ENCODE data around the gene CYP2E1. TPM values are rescaled to one million over a fixed set of nuclear protein-coding genes. Genes with fewer than 3 reads are reported as not detected.
A peak's percentile ranks its signal among the peaks of the same experiment; 100 is the strongest.

Gene CYP2E1
- polyA plus RNA-seq, 1 of the 3 experiments (the other 2 are of a cell fraction), result 0.61 TPM

DNA sequence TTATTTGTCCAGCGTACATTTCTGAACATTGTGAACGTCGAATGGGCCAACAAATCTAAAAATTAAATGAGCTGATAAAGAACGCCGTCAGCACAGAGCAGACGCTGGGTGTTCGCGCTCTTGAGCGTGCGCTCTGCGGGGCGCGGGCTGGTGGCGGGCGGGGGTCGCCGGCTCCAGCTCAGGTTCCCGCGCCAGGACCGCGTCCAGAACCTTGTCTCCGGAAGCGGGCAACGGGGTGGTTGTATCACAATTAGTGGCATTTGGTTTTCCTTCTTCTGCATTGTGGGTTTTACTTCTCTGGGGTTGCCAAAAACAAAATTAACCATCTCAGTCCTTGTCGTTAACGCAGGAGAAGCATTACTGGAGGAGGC lies 2.4 kb downstream of the CYP2E1 start:
- TF ChIP-seq POLR2AphosphoS5 (IDR thresholded peaks at IDR 0.05; ENCODE audit: low read depth, low read length), result no peak
- TF ChIP-seq NFIC (IDR thresholded peaks at IDR 0.05; ENCODE audit: borderline replicate concordance), result no peak
- no peak for TF ChIP-seq GABPA (IDR thresholded peaks at IDR 0.05; ENCODE audit: low read depth)
- no peak for TF ChIP-seq JUND (IDR thresholded peaks at IDR 0.05)
- no peak for TF ChIP-seq FOSL2 (IDR thresholded peaks at IDR 0.05; ENCODE audit: borderline replicate concordance, low read depth)
- no peak for TF ChIP-seq RFX5 (IDR thresholded peaks at IDR 0.05; ENCODE audit: low read length)
- TF ChIP-seq SIN3A (IDR thresholded peaks at IDR 0.05; ENCODE audit: borderline replicate concordance, low read depth, low read length), result no peak
- TF ChIP-seq NRF1 (IDR thresholded peaks at IDR 0.05; ENCODE audit: low read depth, low read length), result no peak
- TF ChIP-seq, protein P1, sequence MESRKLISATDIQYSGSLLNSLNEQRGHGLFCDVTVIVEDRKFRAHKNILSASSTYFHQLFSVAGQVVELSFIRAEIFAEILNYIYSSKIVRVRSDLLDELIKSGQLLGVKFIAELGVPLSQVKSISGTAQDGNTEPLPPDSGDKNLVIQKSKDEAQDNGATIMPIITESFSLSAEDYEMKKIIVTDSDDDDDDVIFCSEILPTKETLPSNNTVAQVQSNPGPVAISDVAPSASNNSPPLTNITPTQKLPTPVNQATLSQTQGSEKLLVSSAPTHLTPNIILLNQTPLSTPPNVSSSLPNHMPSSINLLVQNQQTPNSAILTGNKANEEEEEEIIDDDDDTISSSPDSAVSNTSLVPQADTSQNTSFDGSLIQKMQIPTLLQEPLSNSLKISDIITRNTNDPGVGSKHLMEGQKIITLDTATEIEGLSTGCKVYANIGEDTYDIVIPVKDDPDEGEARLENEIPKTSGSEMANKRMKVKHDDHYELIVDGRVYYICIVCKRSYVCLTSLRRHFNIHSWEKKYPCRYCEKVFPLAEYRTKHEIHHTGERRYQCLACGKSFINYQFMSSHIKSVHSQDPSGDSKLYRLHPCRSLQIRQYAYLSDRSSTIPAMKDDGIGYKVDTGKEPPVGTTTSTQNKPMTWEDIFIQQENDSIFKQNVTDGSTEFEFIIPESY (IDR thresholded peaks at IDR 0.05; ENCODE audit: borderline replicate concordance, low read depth), result no peak
- TF ChIP-seq FOXJ3 (CRISPR knock-in tag; IDR thresholded peaks at IDR 0.05), result no peak
- no peak for TF ChIP-seq MXI1 (IDR thresholded peaks at IDR 0.05; ENCODE audit: low read depth, low read length)
- no peaks in the 10 kb centered on the region for H3K9me2 ChIP-seq
- DNase-seq, result no peak
- H3K27ac ChIP-seq (ENCODE audit: low read depth in 2 of 2, low read length in 1 of 2), result no peak overlapping the region
- no peaks in the 10 kb centered on the region for H3K36me3 ChIP-seq (replicated peaks in 1 of 2; ENCODE audit: control insufficient read depth in 1 of 2, insufficient read depth in 2 of 2, low read length in 1 of 2)
- no peaks in the 10 kb centered on the region for H3F3A ChIP-seq (replicated peaks; ENCODE audit: insufficient read depth)
- peaks cover 61% of the 10 kb centered on the region; the same call in 1 of the 2 replicates for H3K27me3 ChIP-seq (ENCODE audit: insufficient read depth)
- no peak overlapping the region for H3K9ac ChIP-seq
- POLR2A ChIA-PET, result no interaction called here
- CTCF ChIA-PET, result interaction anchor here (0.8 to 1.4 kb wide), 3 partner anchors 10 to 200 kb away, joined by 3 read pairs; no protein-coding TSS in a partner anchor
- H4K20me1 ChIP-seq (ENCODE audit: insufficient read depth), result no peaks in the 10 kb centered on the region
- no peaks in the 10 kb centered on the region; a peak in 1 of 4 replicates for H3K4me1 ChIP-seq (ENCODE audit: control insufficient read depth in 1 of 2, insufficient read depth in 2 of 2, low read depth in 1 of 2, low read length in 1 of 2)
- H3K9me3 ChIP-seq, result no peaks in the 10 kb centered on the region
- H2AFZ ChIP-seq (ENCODE audit: low read depth), result no peak overlapping the region; the same call in 1 of the 2 replicates
- no peaks in the 10 kb centered on the region for H3K79me2 ChIP-seq (ENCODE audit: insufficient read depth)
- peak overlapping the region; percentile 28; the same call in 1 of the 2 replicates for H3K4me2 ChIP-seq
- 31% methylated on average over 26 of the region's 26 CpGs for WGBS (ENCODE audit: low lambda C conversion rate)
- H3K4me3 ChIP-seq (ENCODE audit: low read depth in 2 of 2, low read length in 1 of 2), result no peak overlapping the region

DNA sequence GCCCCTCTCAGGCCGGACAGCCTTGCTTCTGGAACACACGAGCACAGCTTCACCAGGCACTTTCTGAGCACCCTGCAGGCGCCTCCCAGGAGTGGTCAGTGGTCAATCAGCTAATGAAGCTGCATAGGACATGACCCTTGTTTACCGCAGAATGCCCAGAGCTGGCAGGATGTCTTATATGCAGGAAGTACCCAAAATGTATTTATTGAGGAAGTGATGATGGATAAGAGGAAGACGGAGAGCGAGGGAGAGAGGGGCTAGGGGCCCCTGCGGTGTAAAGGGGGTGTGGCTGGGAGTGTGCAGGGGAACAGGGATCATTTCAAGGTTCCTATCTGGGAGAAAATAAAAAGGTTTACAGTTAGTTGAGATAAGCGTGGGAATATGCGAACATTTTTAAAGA lies 3.3 kb downstream of the CYP2E1 start:
- no peak overlapping the region for H3K9ac ChIP-seq
- no peaks in the 10 kb centered on the region for H3K9me2 ChIP-seq
- TF ChIP-seq NRF1 (IDR thresholded peaks at IDR 0.05; ENCODE audit: low read depth, low read length) (no peak), EZH2phosphoT487 (IDR thresholded peaks at IDR 0.05; ENCODE audit: borderline replicate concordance, low read depth) (peak; percentile 69; the same call in 1 of the 2 replicates)
- H3K4me2 ChIP-seq, result no peak overlapping the region
- H2AFZ ChIP-seq (ENCODE audit: low read depth), result no peak overlapping the region
- no peak overlapping the region for H3K27ac ChIP-seq (ENCODE audit: low read depth in 2 of 2, low read length in 1 of 2)
- H3F3A ChIP-seq (replicated peaks; ENCODE audit: insufficient read depth), result no peaks in the 10 kb centered on the region
- 13% methylated on average over 8 of the region's 9 CpGs for WGBS (ENCODE audit: low lambda C conversion rate)
- H3K79me2 ChIP-seq (ENCODE audit: insufficient read depth), result no peaks in the 10 kb centered on the region
- DNase-seq, result no peak
- no peaks in the 10 kb centered on the region for H4K20me1 ChIP-seq (ENCODE audit: insufficient read depth)
- ChIA-PET CTCF (interaction anchor here (0.9 to 1.4 kb wide), 2 partner anchors 11 to 201 kb away, joined by 3 read pairs; no protein-coding TSS in a partner anchor), POLR2A (no interaction called here)
- H3K4me3 ChIP-seq (ENCODE audit: low read depth in 2 of 2, low read length in 1 of 2), result no peak overlapping the region
- H3K4me1 ChIP-seq (ENCODE audit: control insufficient read depth in 1 of 2, insufficient read depth in 2 of 2, low read depth in 1 of 2, low read length in 1 of 2), result no peaks in the 10 kb centered on the region; a peak in 1 of 4 replicates
- H3K9me3 ChIP-seq, result no peaks in the 10 kb centered on the region
- H3K36me3 ChIP-seq (replicated peaks in 1 of 2; ENCODE audit: control insufficient read depth in 1 of 2, insufficient read depth in 2 of 2, low read length in 1 of 2), result no peaks in the 10 kb centered on the region
- peaks cover 61% of the 10 kb centered on the region; the same call in 1 of the 2 replicates for H3K27me3 ChIP-seq (ENCODE audit: insufficient read depth)
